ENCODE data around the gene CNIH4. TPM values are rescaled to one million over a fixed set of nuclear protein-coding genes. Genes with fewer than 3 reads are reported as not detected.
A peak's percentile ranks its signal among the peaks of the same experiment; 100 is the strongest.

The CNIH4 gene
- total RNA-seq, 2 donors from 2014 or later: 31.0 to 55.5 TPM

DNA sequence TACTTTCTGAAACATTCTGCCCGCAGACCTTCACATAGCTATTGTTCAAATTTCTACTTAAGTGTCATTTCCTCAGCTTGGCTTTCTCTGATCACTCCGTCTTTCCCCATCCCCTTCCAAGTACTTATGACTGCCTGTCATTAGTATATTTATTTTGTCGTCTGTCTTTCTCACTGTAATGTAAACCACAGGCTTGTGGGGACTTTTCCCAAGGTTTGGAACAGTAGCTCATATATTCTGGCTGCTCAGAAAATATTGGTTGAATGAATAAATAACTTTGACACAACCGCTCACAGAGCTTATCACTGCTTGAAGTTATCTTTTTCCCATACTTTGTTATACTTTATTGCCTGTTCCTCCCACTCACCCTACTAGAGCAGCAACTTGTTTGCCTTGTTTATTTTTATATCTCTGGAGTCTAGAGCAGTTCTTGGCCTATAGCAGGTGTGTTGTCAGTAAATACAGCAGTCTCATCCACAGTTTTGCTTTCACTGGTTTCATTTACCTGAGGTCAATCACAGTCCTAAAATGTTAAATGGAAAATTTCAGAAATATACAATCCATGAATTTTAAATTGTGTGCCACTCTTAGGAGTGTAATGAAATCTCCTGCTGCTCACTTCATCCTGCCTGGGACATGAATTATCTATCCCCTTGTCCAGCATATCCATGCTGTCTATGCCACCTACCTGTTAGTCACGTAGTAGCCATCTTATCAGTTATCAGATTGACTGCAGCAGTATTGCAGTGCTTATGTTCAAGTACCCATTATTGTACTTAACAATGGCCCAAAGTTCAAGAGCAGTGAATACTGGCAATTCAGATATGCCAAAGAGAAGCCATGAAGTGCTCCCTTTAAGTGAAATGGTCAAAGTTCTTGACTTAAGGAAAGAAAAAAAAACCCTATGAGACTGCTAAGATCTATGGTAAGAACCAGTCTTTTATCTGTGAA is 2.4 kb upstream of the CNIH4 start:
- Histone ChIP-seq H3K9me3 (no peaks in the 10 kb centered on the region), H3K4me1 (ENCODE audit: control insufficient read depth in 1 of 2, low read depth in 2 of 2) (peaks cover 9 to 19% of the 10 kb centered on the region in 2 donors), H3K27me3 (replicated peaks; ENCODE audit: insufficient read depth) (no peaks in the 10 kb centered on the region), H3K27ac (no peak overlapping the region), H3K36me3 (no peaks in the 10 kb centered on the region), H3K4me3 (no peak overlapping the region)
- DNase-seq (ENCODE audit: low spot score) (no peak), ATAC-seq (ENCODE audit: insufficient number of reproducible peaks, low FRiP score, low read depth) (no peak)
- TF ChIP-seq, protein P1, sequence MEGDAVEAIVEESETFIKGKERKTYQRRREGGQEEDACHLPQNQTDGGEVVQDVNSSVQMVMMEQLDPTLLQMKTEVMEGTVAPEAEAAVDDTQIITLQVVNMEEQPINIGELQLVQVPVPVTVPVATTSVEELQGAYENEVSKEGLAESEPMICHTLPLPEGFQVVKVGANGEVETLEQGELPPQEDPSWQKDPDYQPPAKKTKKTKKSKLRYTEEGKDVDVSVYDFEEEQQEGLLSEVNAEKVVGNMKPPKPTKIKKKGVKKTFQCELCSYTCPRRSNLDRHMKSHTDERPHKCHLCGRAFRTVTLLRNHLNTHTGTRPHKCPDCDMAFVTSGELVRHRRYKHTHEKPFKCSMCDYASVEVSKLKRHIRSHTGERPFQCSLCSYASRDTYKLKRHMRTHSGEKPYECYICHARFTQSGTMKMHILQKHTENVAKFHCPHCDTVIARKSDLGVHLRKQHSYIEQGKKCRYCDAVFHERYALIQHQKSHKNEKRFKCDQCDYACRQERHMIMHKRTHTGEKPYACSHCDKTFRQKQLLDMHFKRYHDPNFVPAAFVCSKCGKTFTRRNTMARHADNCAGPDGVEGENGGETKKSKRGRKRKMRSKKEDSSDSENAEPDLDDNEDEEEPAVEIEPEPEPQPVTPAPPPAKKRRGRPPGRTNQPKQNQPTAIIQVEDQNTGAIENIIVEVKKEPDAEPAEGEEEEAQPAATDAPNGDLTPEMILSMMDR (IDR thresholded peaks at IDR 0.05): no peak

DNA sequence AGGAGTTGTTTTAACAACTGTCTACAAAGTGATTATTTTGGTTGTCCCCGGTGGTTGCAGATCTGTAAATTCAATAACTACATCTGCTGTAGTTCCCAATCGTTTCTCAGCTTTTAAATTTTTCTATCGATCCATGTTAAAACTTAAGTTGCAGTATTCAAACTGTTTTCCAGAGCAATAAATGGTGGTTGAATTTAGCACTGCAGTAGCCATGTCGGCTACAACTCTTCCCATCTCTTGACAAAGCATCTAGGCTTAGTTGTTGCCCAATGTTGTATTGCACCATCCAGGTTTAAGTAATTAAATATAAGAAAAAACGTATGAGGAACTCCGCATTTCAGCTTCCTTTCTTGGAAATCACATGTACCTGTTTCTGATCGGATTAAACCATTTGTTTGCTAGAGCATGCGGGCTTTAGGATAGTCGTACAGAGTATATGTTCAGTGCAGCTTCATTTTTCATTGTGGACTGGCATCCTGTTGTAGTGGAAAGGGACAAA is 996 bp downstream of the CNIH4 start:
- no peaks in the 10 kb centered on the region for H3K27me3 ChIP-seq (replicated peaks; ENCODE audit: insufficient read depth)
- peaks cover 9 to 27% of the 10 kb centered on the region in 2 donors for H3K4me1 ChIP-seq (ENCODE audit: control insufficient read depth in 1 of 2, low read depth in 2 of 2)
- no peaks in the 10 kb centered on the region for H3K36me3 ChIP-seq
- H3K9me3 ChIP-seq: no peaks in the 10 kb centered on the region
- DNase-seq (ENCODE audit: low spot score) (no peak), ATAC-seq (ENCODE audit: insufficient number of reproducible peaks, low FRiP score, low read depth) (no peak)
- peak overlapping the region; percentile 91 for H3K4me3 ChIP-seq
- peak overlapping the region; percentile 82 to 92 for H3K27ac ChIP-seq
- TF ChIP-seq, protein P1 (IDR thresholded peaks at IDR 0.05): no peak

DNA sequence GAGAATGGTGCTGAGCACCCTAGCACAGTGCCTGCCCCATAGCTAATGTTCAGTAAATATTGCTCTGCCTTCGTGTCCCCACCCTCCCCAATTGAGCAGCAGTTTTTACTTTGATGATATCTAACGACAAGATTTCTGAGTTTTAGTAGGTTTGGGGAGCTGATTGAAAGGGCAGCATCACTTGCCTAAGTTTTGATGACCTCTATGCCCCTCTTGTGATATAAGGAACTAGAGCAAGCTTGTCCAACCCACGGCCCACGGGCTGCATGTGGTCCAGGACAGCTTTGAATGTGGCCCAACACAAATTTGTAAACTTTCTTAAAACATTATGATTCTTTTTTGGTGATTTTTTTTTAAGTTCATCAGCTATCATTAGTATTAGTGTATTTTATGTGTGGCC is 1.6 kb downstream of the CNIH4 start:
- Histone ChIP-seq H3K4me1 (ENCODE audit: control insufficient read depth in 1 of 2, low read depth in 2 of 2) (peaks cover 9 to 27% of the 10 kb centered on the region in 2 donors), H3K4me3 (no peak overlapping the region), H3K36me3 (no peaks in the 10 kb centered on the region), H3K27me3 (replicated peaks; ENCODE audit: insufficient read depth) (no peaks in the 10 kb centered on the region), H3K27ac (peak overlapping the region in 1 of 2 donors; percentile 18), H3K9me3 (no peaks in the 10 kb centered on the region)
- no peak for DNase-seq (ENCODE audit: low spot score)
- no peak for ATAC-seq (ENCODE audit: insufficient number of reproducible peaks, low FRiP score, low read depth)
- TF ChIP-seq, protein P1 (IDR thresholded peaks at IDR 0.05): no peak

DNA sequence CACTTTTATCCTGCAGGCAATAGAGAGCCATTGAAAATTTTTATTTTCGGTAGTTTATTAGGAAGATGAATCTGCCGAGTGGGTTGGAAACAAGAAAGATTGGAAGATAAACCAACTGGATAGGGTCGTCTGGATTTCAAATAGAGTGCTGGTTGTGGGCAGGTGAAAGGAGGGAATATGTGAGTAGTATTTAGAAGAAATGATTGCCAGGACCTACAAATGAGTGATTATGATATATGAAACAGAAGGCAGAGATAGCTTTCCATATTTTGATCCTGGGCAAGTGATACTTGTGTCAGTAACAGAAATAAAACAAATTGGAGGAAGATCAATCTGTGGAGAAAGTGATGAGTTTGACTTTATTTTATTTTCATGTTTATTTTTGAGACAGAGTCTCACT is 2.5 kb downstream of the CNIH4 start:
- DNase-seq (ENCODE audit: low spot score): no peak
- TF ChIP-seq, protein P1 (IDR thresholded peaks at IDR 0.05): no peak
- no peak for ATAC-seq (ENCODE audit: insufficient number of reproducible peaks, low FRiP score, low read depth)
- H3K36me3 ChIP-seq: no peaks in the 10 kb centered on the region
- H3K4me3 ChIP-seq: no peak overlapping the region
- no peak overlapping the region for H3K27ac ChIP-seq
- no peaks in the 10 kb centered on the region for H3K27me3 ChIP-seq (replicated peaks; ENCODE audit: insufficient read depth)
- H3K4me1 ChIP-seq (ENCODE audit: control insufficient read depth in 1 of 2, low read depth in 2 of 2): peaks cover 9 to 27% of the 10 kb centered on the region in 2 donors
- H3K9me3 ChIP-seq: no peaks in the 10 kb centered on the region

DNA sequence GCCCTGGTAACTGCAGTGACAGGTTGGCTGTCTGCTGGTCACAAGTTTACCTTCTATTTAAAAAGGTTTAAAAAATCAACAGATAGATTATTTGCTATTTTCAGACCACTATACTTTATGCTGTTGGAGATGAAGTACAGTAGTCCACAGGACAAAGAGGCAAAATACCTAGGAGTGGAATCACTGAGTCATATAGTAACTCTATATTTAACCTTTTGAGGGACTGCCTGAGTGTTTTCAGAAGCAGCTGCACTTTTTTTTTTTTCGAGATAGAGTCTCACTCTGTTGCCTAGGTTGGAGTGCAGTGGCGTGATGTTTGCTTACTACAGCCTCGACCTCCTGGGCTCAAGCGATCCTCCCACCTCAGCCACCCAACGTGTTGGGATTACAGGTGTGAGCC is 11.7 kb downstream of the CNIH4 start:
- no peak for ATAC-seq (ENCODE audit: insufficient number of reproducible peaks, low FRiP score, low read depth)

More for the DNA sequence above, 11.7 kb downstream of the CNIH4 start:
- no peak overlapping the region for H3K4me3 ChIP-seq
- no peak overlapping the region for H3K27ac ChIP-seq
- H3K36me3 ChIP-seq: peaks cover 36% of the 10 kb centered on the region
- no peaks in the 10 kb centered on the region for H3K9me3 ChIP-seq
- no peaks in the 10 kb centered on the region for H3K4me1 ChIP-seq (ENCODE audit: control insufficient read depth in 1 of 2, low read depth in 2 of 2)
- no peaks in the 10 kb centered on the region for H3K27me3 ChIP-seq (replicated peaks; ENCODE audit: insufficient read depth)
- TF ChIP-seq, protein P1 (IDR thresholded peaks at IDR 0.05): no peak
- no peak for DNase-seq (ENCODE audit: low spot score)

Measured in thoracic aorta (tissue), 2 donors.